ENCODE data around the gene SKAP1.

The SKAP1 gene

GRCh38 chr17:48442819-48443218, 12.8 kb upstream of the SKAP1 start:
- Histone ChIP-seq H3F3A (ENCODE audit: insufficient read depth, low read length) (peaks cover 36% of the 10 kb centered on the region), H3K9me3 (replicated peaks; ENCODE audit: insufficient read depth, low read length) (no peaks in the 10 kb centered on the region), H3K4me2 (ENCODE audit: low read depth, low read length) (no peak overlapping the region), H3K9me2 (replicated peaks; ENCODE audit: insufficient read depth, low read length) (no peaks in the 10 kb centered on the region), H3K9ac (ENCODE audit: low read length) (no peak overlapping the region), H3K4me3 (ENCODE audit: low read length) (no peak overlapping the region), H3K4me1 (ENCODE audit: low read length) (peaks cover 52% of the 10 kb centered on the region), H3K27ac (ENCODE audit: low read length) (peak overlapping the region; percentile 87; the same call in 1 of the 2 replicates), H3K36me3 (replicated peaks; ENCODE audit: insufficient read depth, low read length) (no peaks in the 10 kb centered on the region), H4K20me1 (ENCODE audit: insufficient read depth, low read length) (no peaks in the 10 kb centered on the region), H3K79me2 (ENCODE audit: low read length) (no peaks in the 10 kb centered on the region), H3K27me3 (replicated peaks; ENCODE audit: insufficient read depth, low read length) (no peaks in the 10 kb centered on the region), H2AFZ (ENCODE audit: low read length) (no peak overlapping the region)
- peak; percentile 6 for DNase-seq
- no peak for TF ChIP-seq CTCF (IDR thresholded peaks at IDR 0.05; ENCODE audit: low read length)

GRCh38 chr17:48441862-48442261, 11.8 kb upstream of the SKAP1 start:
- Histone ChIP-seq H3K9me3 (replicated peaks; ENCODE audit: insufficient read depth, low read length) (no peaks in the 10 kb centered on the region), H3K27me3 (replicated peaks; ENCODE audit: insufficient read depth, low read length) (no peaks in the 10 kb centered on the region), H3K4me1 (ENCODE audit: low read length) (peaks cover 55% of the 10 kb centered on the region), H3F3A (ENCODE audit: insufficient read depth, low read length) (peaks cover 36% of the 10 kb centered on the region), H3K4me3 (ENCODE audit: low read length) (0 out of 2 replicates have a peak overlapping the region, but pooled peaks have one; percentile 4), H2AFZ (ENCODE audit: low read length) (peak overlapping the region; percentile 12; the same call in 1 of the 2 replicates), H3K4me2 (ENCODE audit: low read depth, low read length) (peak overlapping the region; percentile 49), H3K79me2 (ENCODE audit: low read length) (no peaks in the 10 kb centered on the region), H3K9me2 (replicated peaks; ENCODE audit: insufficient read depth, low read length) (no peaks in the 10 kb centered on the region), H3K27ac (ENCODE audit: low read length) (peak overlapping the region; percentile 87), H4K20me1 (ENCODE audit: insufficient read depth, low read length) (no peaks in the 10 kb centered on the region), H3K36me3 (replicated peaks; ENCODE audit: insufficient read depth, low read length) (no peaks in the 10 kb centered on the region), H3K9ac (ENCODE audit: low read length) (peak overlapping the region; percentile 47)
- DNase-seq: no peak
- TF ChIP-seq EZH2 (optimal IDR thresholded peaks at IDR 0.05; ENCODE audit: low read depth, low read length) (no peak), CTCF (IDR thresholded peaks at IDR 0.05; ENCODE audit: low read length) (no peak), EZH2phosphoT487 (IDR thresholded peaks at IDR 0.05; ENCODE audit: low read length) (no peak)

GRCh38 chr17:48441231-48441711, 11.3 kb upstream of the SKAP1 start:
- Histone ChIP-seq H2AFZ (ENCODE audit: low read length) (0 out of 2 replicates have a peak overlapping the region, but pooled peaks have one; percentile 12), H3K4me2 (ENCODE audit: low read depth, low read length) (peak overlapping the region; percentile 49), H3K79me2 (ENCODE audit: low read length) (no peaks in the 10 kb centered on the region), H4K20me1 (ENCODE audit: insufficient read depth, low read length) (no peaks in the 10 kb centered on the region), H3K27ac (ENCODE audit: low read length) (peak overlapping the region; percentile 87), H3K4me3 (ENCODE audit: low read length) (peak overlapping the region; percentile 16; the same call in 1 of the 2 replicates), H3K36me3 (replicated peaks; ENCODE audit: insufficient read depth, low read length) (no peaks in the 10 kb centered on the region), H3F3A (ENCODE audit: insufficient read depth, low read length) (peaks cover 36% of the 10 kb centered on the region), H3K9me2 (replicated peaks; ENCODE audit: insufficient read depth, low read length) (no peaks in the 10 kb centered on the region), H3K9me3 (replicated peaks; ENCODE audit: insufficient read depth, low read length) (no peaks in the 10 kb centered on the region), H3K4me1 (ENCODE audit: low read length) (peaks cover 61% of the 10 kb centered on the region), H3K27me3 (replicated peaks; ENCODE audit: insufficient read depth, low read length) (no peaks in the 10 kb centered on the region), H3K9ac (ENCODE audit: low read length) (peak overlapping the region; percentile 61)
- peak; percentile 97 for DNase-seq
- TF ChIP-seq EZH2 (optimal IDR thresholded peaks at IDR 0.05; ENCODE audit: low read depth, low read length): no peak
- TF ChIP-seq EZH2phosphoT487 (IDR thresholded peaks at IDR 0.05; ENCODE audit: low read length): no peak
- no peak for TF ChIP-seq CTCF (IDR thresholded peaks at IDR 0.05; ENCODE audit: low read length)
